GM15510 (cell line): ENCODE results near the gene ABR.

Source experiments
- POLR2A ChIP-seq: IDR thresholded peaks from 3 replicates; pipeline ENCODE4 v1.6.1; 2011; ENCODE audit warnings: borderline replicate concordance; ENCODE audit not compliant: insufficient read length; ENCODE audit errors: extremely low read depth

ABR gene

GRCh38 chr17:987931-988330 is 191.8 kb downstream of the ABR start:
- TF ChIP-seq POLR2A: no peak

GRCh38 chr17:986322-986929 is 193.4 kb downstream of the ABR start:
- no peak for TF ChIP-seq POLR2A

- no peak for TF ChIP-seq POLR2A
Measured at GRCh38 chr17:983921-984320, 195.9 kb downstream of the ABR start.

GRCh38 chr17:981292-981658 is 198.5 kb downstream of the ABR start:
- TF ChIP-seq POLR2A: no peak

GRCh38 chr17:980406-981291 is 199.1 kb downstream of the ABR start:
- TF ChIP-seq POLR2A: no peak

GRCh38 chr17:979539-980405 is 200.0 kb downstream of the ABR start, which contains the start of gene NXN:
TSS of gene NXN (minus strand) at chr17:979776.
- TF ChIP-seq POLR2A: no peak

- no peak for TF ChIP-seq POLR2A
Measured at GRCh38 chr17:979212-979538, 200.6 kb downstream of the ABR start.

- TF ChIP-seq POLR2A: no peak
Measured at GRCh38 chr17:978103-979093, 201.4 kb downstream of the ABR start.

- TF ChIP-seq POLR2A: no peak
Measured at GRCh38 chr17:977166-977565, 202.6 kb downstream of the ABR start.

- TF ChIP-seq POLR2A: no peak
Measured at GRCh38 chr17:976312-976711, 203.5 kb downstream of the ABR start.

- no peak for TF ChIP-seq POLR2A
Measured at GRCh38 chr17:975371-975915, 204.3 kb downstream of the ABR start.

GRCh38 chr17:973053-973452 is 206.7 kb downstream of the ABR start:
- TF ChIP-seq POLR2A: no peak

- no peak for TF ChIP-seq POLR2A
Measured at GRCh38 chr17:970364-970763, 209.4 kb downstream of the ABR start.
